RWPE2 (cell line): ENCODE results near the gene PDAP1.
A peak's percentile ranks its signal among the peaks of the same experiment; 100 is the strongest.

ENCODE experiments used
- ATAC-seq: fragments of 200-7000 bp; cut with Tn5 transposase; 3 replicates; pipeline ENCODE4 v1.9.1; 2021; ENCODE audit warnings: low read depth
- DNase-seq: peaks from one replicate; pipeline ENCODE4 v3.0.0-alpha.2; 2020; ENCODE audit warnings: low spot score
- H3K27ac ChIP-seq: fragments of 450-650 bp; 2 replicates; pipeline ENCODE4 v1.5.1; 2017; ENCODE audit warnings: mild to moderate bottlenecking; ENCODE audit not compliant: poor library complexity, severe bottlenecking
- H3K27me3 ChIP-seq: fragments of 250-450 bp; sonication (Bioruptor Pico); 2 replicates; pipeline ENCODE4 v1.5.1; 2021; ENCODE audit warnings: mild to moderate bottlenecking, moderate library complexity; ENCODE audit not compliant: insufficient read depth, poor library complexity, severe bottlenecking
- H3K36me3 ChIP-seq: fragments of 250-450 bp; sonication (Bioruptor Pico); 2 replicates; pipeline ENCODE4 v1.5.1; 2020; ENCODE audit warnings: low read depth, mild to moderate bottlenecking, moderate library complexity
- H3K4me1 ChIP-seq: fragments of 250-450 bp; sonication (Bioruptor Pico); 2 replicates; pipeline ENCODE4 v1.5.1; 2021; ENCODE audit warnings: mild to moderate bottlenecking, moderate library complexity; ENCODE audit not compliant: insufficient read depth, poor library complexity, severe bottlenecking
- H3K4me3 ChIP-seq: fragments of 250-450 bp; sonication (Bioruptor Pico); 2 replicates; pipeline ENCODE4 v1.5.1; 2021; ENCODE audit warnings: mild to moderate bottlenecking, moderate library complexity; ENCODE audit not compliant: severe bottlenecking
- H3K9me3 ChIP-seq: fragments of 250-450 bp; sonication (Bioruptor Pico); 2 replicates; pipeline ENCODE4 v1.5.1; 2021; ENCODE audit warnings: mild to moderate bottlenecking, moderate library complexity; ENCODE audit not compliant: severe bottlenecking
- TF ChIP-seq, protein P1 (sequence below): fragments of 450-650 bp; IDR thresholded peaks from one replicate; pipeline ENCODE4 v1.5.1; 2017; ENCODE audit warnings: mild to moderate bottlenecking, moderate library complexity; ENCODE audit not compliant: poor library complexity, severe bottlenecking

Gene PDAP1, protein sequence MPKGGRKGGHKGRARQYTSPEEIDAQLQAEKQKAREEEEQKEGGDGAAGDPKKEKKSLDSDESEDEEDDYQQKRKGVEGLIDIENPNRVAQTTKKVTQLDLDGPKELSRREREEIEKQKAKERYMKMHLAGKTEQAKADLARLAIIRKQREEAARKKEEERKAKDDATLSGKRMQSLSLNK

DNA sequence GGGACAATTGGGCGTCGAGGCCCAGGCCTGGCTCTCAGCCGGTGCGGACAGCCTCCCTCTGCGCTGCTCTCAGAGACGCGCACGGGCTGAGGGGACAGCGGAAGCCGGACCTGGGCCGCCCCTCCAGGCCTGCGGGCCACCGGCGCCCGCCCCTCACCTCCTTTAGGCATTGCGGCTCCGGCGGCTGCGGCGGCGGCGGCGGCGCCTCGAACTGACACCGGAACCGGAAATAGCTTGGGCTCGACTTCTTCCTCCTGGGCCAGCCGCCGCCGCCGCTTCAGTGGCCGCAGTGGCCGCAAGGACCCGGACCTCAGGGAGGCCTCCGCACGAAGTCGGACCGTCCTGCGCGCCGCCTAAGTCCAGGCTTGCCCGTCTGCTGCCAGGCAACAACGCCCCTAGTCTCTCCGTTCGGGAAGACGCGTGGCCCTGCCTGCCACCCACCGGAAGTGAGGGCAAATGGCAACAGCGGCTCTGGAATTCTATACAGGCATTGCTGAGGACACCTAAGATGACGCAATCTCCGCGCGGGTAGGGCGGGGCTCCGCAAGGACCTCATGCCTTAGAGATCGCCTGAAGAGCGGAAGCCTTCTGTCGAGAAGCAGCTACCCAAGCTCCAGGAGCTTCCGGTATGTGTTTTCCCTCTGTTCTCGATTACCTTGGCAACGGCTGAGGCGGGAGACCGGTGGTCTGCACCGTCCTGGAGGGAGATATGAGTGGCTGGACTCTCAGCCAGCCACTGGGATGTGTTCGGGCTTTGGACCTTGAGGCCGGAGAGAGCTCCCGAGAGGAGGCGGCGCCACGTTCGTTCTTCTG, at the start of gene PDAP1, which contains the start of gene BUD31:
Gene PDAP1 (minus strand): TSS at position 219 of the 813 bp plus-strand sequence. CDS start 49 bp downstream, at position 170.
Gene BUD31 (plus strand): TSS at position 591 of the 813 bp plus-strand sequence. CDS start 2,124 bp downstream, outside the sequence.
- Histone ChIP-seq H3K27me3 (no peaks in the 10 kb centered on the region), H3K9me3 (no peaks in the 10 kb centered on the region), H3K36me3 (peaks cover 65% of the 10 kb centered on the region), H3K27ac (peak within 1 kb of the TSS; percentile 81), H3K4me3 (peak within 1 kb of the TSS; percentile 99), H3K4me1 (peaks cover 6% of the 10 kb centered on the region)
- TF ChIP-seq, protein P1, sequence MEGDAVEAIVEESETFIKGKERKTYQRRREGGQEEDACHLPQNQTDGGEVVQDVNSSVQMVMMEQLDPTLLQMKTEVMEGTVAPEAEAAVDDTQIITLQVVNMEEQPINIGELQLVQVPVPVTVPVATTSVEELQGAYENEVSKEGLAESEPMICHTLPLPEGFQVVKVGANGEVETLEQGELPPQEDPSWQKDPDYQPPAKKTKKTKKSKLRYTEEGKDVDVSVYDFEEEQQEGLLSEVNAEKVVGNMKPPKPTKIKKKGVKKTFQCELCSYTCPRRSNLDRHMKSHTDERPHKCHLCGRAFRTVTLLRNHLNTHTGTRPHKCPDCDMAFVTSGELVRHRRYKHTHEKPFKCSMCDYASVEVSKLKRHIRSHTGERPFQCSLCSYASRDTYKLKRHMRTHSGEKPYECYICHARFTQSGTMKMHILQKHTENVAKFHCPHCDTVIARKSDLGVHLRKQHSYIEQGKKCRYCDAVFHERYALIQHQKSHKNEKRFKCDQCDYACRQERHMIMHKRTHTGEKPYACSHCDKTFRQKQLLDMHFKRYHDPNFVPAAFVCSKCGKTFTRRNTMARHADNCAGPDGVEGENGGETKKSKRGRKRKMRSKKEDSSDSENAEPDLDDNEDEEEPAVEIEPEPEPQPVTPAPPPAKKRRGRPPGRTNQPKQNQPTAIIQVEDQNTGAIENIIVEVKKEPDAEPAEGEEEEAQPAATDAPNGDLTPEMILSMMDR, result no peak
- peak; percentile 78 for ATAC-seq
- DNase-seq, result peak; percentile 90

GRCh38 chr7:99457650-99458493, 49.5 kb upstream of the PDAP1 start:
- TF ChIP-seq, protein P1, result no peak
- no peaks in the 10 kb centered on the region for H3K9me3 ChIP-seq
- H3K27me3 ChIP-seq, result no peaks in the 10 kb centered on the region
- no peak overlapping the region for H3K4me3 ChIP-seq
- no peak for DNase-seq
- no peak overlapping the region for H3K27ac ChIP-seq
- no peaks in the 10 kb centered on the region for H3K4me1 ChIP-seq
- ATAC-seq, result no peak
- H3K36me3 ChIP-seq, result peaks cover 86% of the 10 kb centered on the region

DNA sequence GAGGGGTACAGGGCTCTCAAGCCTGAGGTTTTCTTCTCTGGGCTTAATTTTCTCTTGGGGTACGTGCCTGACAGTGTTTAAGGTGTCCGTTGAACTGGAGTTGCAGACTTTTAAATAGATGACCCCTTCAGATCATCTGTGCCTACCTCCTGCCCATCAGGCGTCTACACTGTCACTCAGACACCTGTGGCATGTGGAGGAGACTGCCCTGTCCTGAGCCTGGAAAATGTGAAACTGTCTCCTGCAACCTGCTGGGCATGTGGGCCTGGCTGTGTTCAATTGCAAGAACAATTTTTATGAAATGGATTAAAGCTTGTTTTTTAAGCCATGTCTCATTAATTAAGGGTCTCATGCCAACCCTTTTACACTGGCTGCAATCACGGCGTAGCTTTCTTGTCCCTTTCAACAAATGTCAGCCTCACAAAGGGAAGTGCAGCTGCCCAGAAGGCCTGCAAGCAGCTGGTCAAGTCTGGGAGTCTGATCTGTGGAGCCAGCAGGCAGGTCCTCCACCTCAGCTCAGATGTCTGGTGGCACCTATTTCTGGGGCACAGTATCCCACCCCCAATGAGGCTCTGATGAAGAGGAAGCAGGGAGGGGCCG, 48.8 kb upstream of the PDAP1 start:
- TF ChIP-seq, protein P1, result no peak
- no peak overlapping the region for H3K4me3 ChIP-seq
- H3K9me3 ChIP-seq, result no peaks in the 10 kb centered on the region
- no peak overlapping the region for H3K27ac ChIP-seq
- peaks cover 87% of the 10 kb centered on the region for H3K36me3 ChIP-seq
- no peaks in the 10 kb centered on the region for H3K27me3 ChIP-seq
- no peak for DNase-seq
- ATAC-seq, result no peak
- H3K4me1 ChIP-seq, result no peaks in the 10 kb centered on the region

DNA sequence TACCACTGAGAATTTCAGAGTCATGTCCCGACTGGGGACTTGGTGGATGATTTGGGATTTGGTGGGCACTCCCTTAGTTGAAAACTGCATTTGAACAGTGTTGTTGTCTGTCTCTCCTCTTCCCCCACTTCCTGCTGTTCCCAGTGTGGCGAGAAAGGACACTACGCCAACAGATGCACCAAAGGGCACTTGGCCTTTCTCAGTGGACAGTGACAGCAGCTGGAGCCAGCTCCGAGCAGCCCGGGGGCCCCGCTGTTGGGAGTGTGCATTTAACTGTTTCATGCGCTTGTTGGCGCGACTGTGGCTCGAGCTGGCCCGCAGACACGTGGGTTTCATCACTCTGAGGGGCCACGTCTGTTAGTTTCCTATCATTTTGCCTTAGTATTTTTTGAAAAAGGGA, 47.9 kb upstream of the PDAP1 start:
- Histone ChIP-seq H3K4me1 (no peaks in the 10 kb centered on the region), H3K27me3 (no peaks in the 10 kb centered on the region), H3K27ac (no peak overlapping the region), H3K36me3 (peaks cover 87% of the 10 kb centered on the region), H3K4me3 (no peak overlapping the region), H3K9me3 (no peaks in the 10 kb centered on the region)
- no peak for ATAC-seq
- no peak for DNase-seq
- TF ChIP-seq, protein P1, result no peak
